Measurements from ENCODE around the gene RBKS.
"Not testable (repeated sequence)": the region's sequence is repeated elsewhere in the genome, so short reads cannot be mapped to it uniquely, and the experiment has no call there.

RBKS gene

GRCh38 chr2:27893006-27893405 is 2.8 kb upstream of the RBKS start:
- Mint-ChIP-seq H3K4me3 (peak overlapping the region; percentile 99), H3K36me3 (ENCODE audit: low read depth) (peaks cover 45% of the 10 kb centered on the region), H3K4me1 (ENCODE audit: low read depth) (peaks cover 62% of the 10 kb centered on the region), H3K27ac (peak overlapping the region; percentile 45), H3K27me3 (ENCODE audit: low read depth) (peaks cover 4% of the 10 kb centered on the region), H3K9me3 (no peaks in the 10 kb centered on the region)
- DNase-seq (ENCODE audit: low spot score) = no peak

- peaks cover 32% of the 10 kb centered on the region for H3K36me3 Mint-ChIP-seq (ENCODE audit: low read depth)
Observed at GRCh38 chr2:27891673-27892105, 1.5 kb upstream of the RBKS start.

DNA sequence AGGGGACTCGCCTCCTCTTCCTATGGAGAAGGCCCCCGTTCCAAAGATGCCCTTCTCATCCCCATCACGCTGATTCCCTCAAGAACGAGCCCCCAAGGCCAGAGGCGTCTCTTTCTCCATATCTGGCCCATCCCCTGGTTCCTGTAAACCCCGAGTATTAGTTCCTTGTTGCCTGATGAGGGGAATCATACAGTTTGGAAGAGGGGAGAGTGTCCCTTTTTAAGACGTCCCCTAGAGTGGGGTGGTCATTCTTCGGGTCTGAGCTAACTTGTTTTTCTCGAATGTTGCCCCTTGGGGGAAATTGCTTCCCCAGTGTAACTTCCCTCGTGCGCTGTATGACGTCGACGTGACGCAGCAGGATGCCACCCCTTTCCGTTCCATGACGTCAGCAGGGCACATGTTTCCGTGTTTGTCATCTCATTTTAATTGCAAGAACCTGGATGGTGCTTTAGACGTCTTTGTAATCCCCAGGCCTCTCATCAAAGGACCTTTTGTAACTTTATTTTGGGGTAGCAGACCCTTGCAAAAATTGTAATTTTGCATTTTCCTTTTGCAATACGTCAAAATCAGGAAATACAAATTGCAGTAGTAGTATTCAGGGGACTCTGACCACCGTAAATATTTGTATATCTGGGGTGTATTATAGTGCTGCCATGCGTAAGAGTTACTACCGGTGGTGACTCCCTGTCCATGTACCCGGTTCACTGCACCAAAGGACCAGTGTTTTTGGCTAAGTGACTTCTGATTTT is 911 bp upstream of the RBKS start:
- Mint-ChIP-seq H3K9me3 (no peaks in the 10 kb centered on the region), H3K4me3 (peak overlapping the region; percentile 99), H3K27ac (peak overlapping the region; percentile 100), H3K4me1 (ENCODE audit: low read depth) (peaks cover 46% of the 10 kb centered on the region), H3K27me3 (ENCODE audit: low read depth) (peaks cover 4% of the 10 kb centered on the region), H3K36me3 (ENCODE audit: low read depth) (peaks cover 26% of the 10 kb centered on the region)
- peak; percentile 73 for DNase-seq (ENCODE audit: low spot score)

More at GRCh38 chr2:27891673-27892105, 1.5 kb upstream of the RBKS start:
- H3K27ac Mint-ChIP-seq = peak overlapping the region; percentile 100
- peaks cover 49% of the 10 kb centered on the region for H3K4me1 Mint-ChIP-seq (ENCODE audit: low read depth)
- H3K9me3 Mint-ChIP-seq = no peaks in the 10 kb centered on the region
- DNase-seq (ENCODE audit: low spot score) = no peak
- peaks cover 4% of the 10 kb centered on the region for H3K27me3 Mint-ChIP-seq (ENCODE audit: low read depth)
- peak overlapping the region; percentile 99 for H3K4me3 Mint-ChIP-seq

DNA sequence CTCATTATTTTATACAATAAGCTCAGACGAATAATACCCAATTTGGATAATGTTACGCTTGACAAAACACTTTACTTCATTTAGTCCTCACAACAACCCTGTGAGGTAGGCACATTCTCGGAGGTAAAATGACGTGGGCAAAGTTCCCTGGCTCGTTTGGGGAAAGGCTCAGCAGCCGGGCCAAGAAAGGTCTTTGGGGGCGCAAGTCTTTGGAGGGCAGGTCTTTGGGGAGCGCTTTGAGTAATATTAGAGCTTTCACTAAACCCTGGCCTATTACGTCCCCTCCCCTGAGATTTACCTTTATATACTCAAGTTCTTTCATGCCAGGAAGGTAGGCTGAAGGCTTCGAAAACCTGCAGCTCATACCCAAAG is 427 bp downstream of the RBKS start:
- H3K27ac Mint-ChIP-seq = peak overlapping the region; percentile 100
- H3K36me3 Mint-ChIP-seq (ENCODE audit: low read depth) = peaks cover 13% of the 10 kb centered on the region
- H3K4me1 Mint-ChIP-seq (ENCODE audit: low read depth) = peaks cover 42% of the 10 kb centered on the region
- peak overlapping the region; percentile 99 for H3K4me3 Mint-ChIP-seq
- peaks cover 4% of the 10 kb centered on the region for H3K27me3 Mint-ChIP-seq (ENCODE audit: low read depth)
- H3K9me3 Mint-ChIP-seq = no peaks in the 10 kb centered on the region
- DNase-seq (ENCODE audit: low spot score) = no peak

GRCh38 chr2:27888790-27889189 is 1.4 kb downstream of the RBKS start:
- Mint-ChIP-seq H3K27me3 (ENCODE audit: low read depth) (peaks cover 4% of the 10 kb centered on the region), H3K36me3 (ENCODE audit: low read depth) (peaks cover 4% of the 10 kb centered on the region), H3K4me1 (ENCODE audit: low read depth) (peaks cover 34% of the 10 kb centered on the region), H3K9me3 (no peaks in the 10 kb centered on the region), H3K27ac (no peak overlapping the region), H3K4me3 (no peak overlapping the region)
- DNase-seq (ENCODE audit: low spot score) = no peak

GRCh38 chr2:27887830-27888229 is 2.4 kb downstream of the RBKS start:
- Mint-ChIP-seq H3K4me1 (ENCODE audit: low read depth) (peaks cover 27% of the 10 kb centered on the region), H3K27ac (no peak overlapping the region)

DNA sequence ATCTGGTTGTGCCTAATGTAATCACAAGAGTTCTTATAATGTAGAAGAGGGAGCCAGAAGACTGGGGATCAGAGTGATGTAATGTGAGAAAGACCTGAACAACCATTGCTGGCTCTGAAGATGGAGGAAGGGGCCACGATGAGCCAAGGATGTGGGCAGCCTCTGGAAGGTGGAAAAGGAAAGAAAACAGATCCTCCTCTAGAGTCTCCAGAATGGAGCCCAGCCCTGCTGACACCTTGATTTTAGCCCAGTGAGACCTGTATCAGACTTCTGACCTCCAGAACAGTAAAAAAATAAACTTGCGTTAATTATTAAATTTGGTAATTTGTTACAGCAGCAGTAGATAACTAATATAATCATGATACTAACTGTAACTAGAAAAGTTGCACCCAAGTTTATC is 3.1 kb downstream of the RBKS start:
- DNase-seq (ENCODE audit: low spot score) = no peak
- H3K4me3 Mint-ChIP-seq = no peak overlapping the region
- peaks cover 4% of the 10 kb centered on the region for H3K36me3 Mint-ChIP-seq (ENCODE audit: low read depth)
- H3K9me3 Mint-ChIP-seq = peaks cover 5% of the 10 kb centered on the region
- H3K4me1 Mint-ChIP-seq (ENCODE audit: low read depth) = peaks cover 21% of the 10 kb centered on the region
- no peak overlapping the region for H3K27ac Mint-ChIP-seq
- peaks cover 4% of the 10 kb centered on the region for H3K27me3 Mint-ChIP-seq (ENCODE audit: low read depth)

More at GRCh38 chr2:27887830-27888229, 2.4 kb downstream of the RBKS start:
- Mint-ChIP-seq H3K27me3 (ENCODE audit: low read depth) (peaks cover 4% of the 10 kb centered on the region), H3K4me3 (no peak overlapping the region), H3K9me3 (no peaks in the 10 kb centered on the region), H3K36me3 (ENCODE audit: low read depth) (peaks cover 3% of the 10 kb centered on the region)
- DNase-seq (ENCODE audit: low spot score) = no peak

GRCh38 chr2:27886322-27886721 is 3.9 kb downstream of the RBKS start:
- H3K36me3 Mint-ChIP-seq (ENCODE audit: low read depth) = peaks cover 6% of the 10 kb centered on the region
- H3K9me3 Mint-ChIP-seq = peaks cover 12% of the 10 kb centered on the region
- no peak for DNase-seq (ENCODE audit: low spot score)
- H3K27me3 Mint-ChIP-seq (ENCODE audit: low read depth) = peaks cover 4% of the 10 kb centered on the region
- H3K4me1 Mint-ChIP-seq (ENCODE audit: low read depth) = peaks cover 13% of the 10 kb centered on the region
- no peak overlapping the region for H3K27ac Mint-ChIP-seq
- no peak overlapping the region for H3K4me3 Mint-ChIP-seq

- Mint-ChIP-seq H3K36me3 (ENCODE audit: low read depth) (peaks cover 3% of the 10 kb centered on the region), H3K27ac (no peak overlapping the region)
- no peak for DNase-seq (ENCODE audit: low spot score)
Observed at GRCh38 chr2:27885661-27886060, 4.5 kb downstream of the RBKS start.

DNA sequence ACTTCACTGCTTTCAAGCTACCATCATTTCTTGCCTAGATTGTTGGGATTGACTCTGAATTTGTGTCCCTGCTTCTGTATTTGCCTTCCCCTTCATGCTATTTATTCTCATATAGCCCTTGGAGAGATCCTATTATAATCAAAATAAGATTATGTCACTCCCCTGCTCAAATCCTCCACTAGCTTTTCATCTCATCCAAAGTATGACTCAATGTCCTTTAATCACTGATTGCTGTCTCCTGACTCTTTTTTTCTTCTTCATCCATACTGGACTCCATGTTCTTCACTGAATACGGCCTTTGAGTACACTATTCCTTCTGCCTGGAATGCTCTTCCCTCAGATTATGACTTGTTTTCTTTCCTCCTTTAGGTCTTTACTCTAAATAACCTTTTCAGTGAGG is 5.0 kb downstream of the RBKS start:
- DNase-seq (ENCODE audit: low spot score) = no peak
- H3K27ac Mint-ChIP-seq = no peak overlapping the region

More at GRCh38 chr2:27885661-27886060, 4.5 kb downstream of the RBKS start:
- peaks cover 7% of the 10 kb centered on the region for H3K4me1 Mint-ChIP-seq (ENCODE audit: low read depth)
- H3K9me3 Mint-ChIP-seq = peaks cover 12% of the 10 kb centered on the region
- H3K27me3 Mint-ChIP-seq (ENCODE audit: low read depth) = no peaks in the 10 kb centered on the region
- H3K4me3 Mint-ChIP-seq = no peak overlapping the region

DNA sequence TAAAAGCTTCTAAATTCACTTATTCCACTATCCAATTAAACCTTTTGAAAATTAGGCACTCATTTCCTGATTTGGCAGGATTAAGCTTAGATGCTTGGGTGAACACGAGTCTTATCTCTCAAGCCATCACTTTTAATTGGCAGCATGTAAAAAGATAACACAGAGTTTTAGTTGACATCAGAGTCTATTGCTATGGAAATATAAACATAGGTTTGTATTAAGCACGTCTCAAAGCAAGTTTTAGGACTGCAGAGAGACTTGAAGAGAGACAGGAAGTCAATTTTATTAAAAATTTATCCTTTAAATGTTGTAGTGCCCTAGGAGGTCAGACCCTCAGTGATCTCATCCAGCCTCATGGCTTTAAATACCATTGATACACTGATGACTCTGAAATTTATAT is 5.6 kb downstream of the RBKS start:
- Mint-ChIP-seq H3K27ac (no peak overlapping the region), H3K4me1 (ENCODE audit: low read depth) (peaks cover 5% of the 10 kb centered on the region), H3K27me3 (ENCODE audit: low read depth) (no peaks in the 10 kb centered on the region), H3K4me3 (no peak overlapping the region), H3K9me3 (peaks cover 13% of the 10 kb centered on the region), H3K36me3 (ENCODE audit: low read depth) (peaks cover 3% of the 10 kb centered on the region)
- DNase-seq (ENCODE audit: low spot score) = no peak

More for the DNA sequence above, 5.0 kb downstream of the RBKS start:
- H3K9me3 Mint-ChIP-seq = peaks cover 12% of the 10 kb centered on the region
- H3K4me1 Mint-ChIP-seq (ENCODE audit: low read depth) = peaks cover 7% of the 10 kb centered on the region
- H3K27me3 Mint-ChIP-seq (ENCODE audit: low read depth) = no peaks in the 10 kb centered on the region
- no peak overlapping the region for H3K4me3 Mint-ChIP-seq
- H3K36me3 Mint-ChIP-seq (ENCODE audit: low read depth) = peaks cover 3% of the 10 kb centered on the region

DNA sequence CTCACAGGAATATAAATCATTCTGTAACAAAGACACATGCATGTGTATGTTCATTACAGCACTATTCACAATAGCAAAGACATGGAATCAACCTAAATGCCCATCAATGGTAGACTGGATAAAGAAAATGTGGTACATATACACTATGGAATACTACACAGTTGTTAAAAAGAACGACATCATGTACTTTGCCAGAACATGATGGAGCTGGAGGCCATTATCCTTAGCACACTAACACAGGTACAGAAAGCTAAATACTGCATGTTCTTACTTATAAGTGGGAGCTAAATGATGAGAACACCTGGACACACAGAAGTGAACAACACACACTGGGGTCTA is 7.6 kb downstream of the RBKS start:
- not testable (repeated sequence) for H3K27me3 Mint-ChIP-seq (ENCODE audit: low read depth); H3K4me1 Mint-ChIP-seq (ENCODE audit: low read depth); DNase-seq (ENCODE audit: low spot score); H3K27ac Mint-ChIP-seq; H3K36me3 Mint-ChIP-seq (ENCODE audit: low read depth); H3K4me3 Mint-ChIP-seq
- peaks cover 20% of the 10 kb centered on the region for H3K9me3 Mint-ChIP-seq

GRCh38 chr2:27881815-27882583 is 8.2 kb downstream of the RBKS start:
- H3K27ac Mint-ChIP-seq; DNase-seq (ENCODE audit: low spot score); H3K36me3 Mint-ChIP-seq (ENCODE audit: low read depth); H3K4me1 Mint-ChIP-seq (ENCODE audit: low read depth); H3K4me3 Mint-ChIP-seq; H3K27me3 Mint-ChIP-seq (ENCODE audit: low read depth): not testable (repeated sequence)
- H3K9me3 Mint-ChIP-seq = peaks cover 25% of the 10 kb centered on the region

DNA sequence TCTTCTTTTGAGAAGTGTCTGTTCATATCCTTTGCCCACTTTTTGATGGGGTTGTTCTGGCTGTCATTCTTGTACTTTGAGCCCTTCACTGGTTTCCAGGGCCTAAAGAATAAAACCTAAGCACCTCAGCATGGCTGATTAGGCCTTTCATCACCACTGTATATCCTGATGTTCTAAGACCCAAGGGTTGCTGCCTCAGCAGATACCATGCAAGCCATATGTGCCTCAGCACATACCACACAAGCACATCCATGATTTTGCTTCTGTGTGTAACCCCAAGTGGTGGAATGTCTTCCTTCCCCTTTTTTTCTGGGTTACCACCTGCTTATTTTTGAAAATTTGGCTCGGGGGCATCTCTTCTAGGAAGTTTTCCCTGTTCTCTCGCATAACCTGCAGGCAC is 11.4 kb downstream of the RBKS start:
- Mint-ChIP-seq H3K9me3 (peaks cover 32% of the 10 kb centered on the region), H3K27me3 (ENCODE audit: low read depth) (no peaks in the 10 kb centered on the region), H3K27ac (no peak overlapping the region), H3K36me3 (ENCODE audit: low read depth) (peaks cover 5% of the 10 kb centered on the region), H3K4me3 (no peak overlapping the region), H3K4me1 (ENCODE audit: low read depth) (no peaks in the 10 kb centered on the region)
- no peak for DNase-seq (ENCODE audit: low spot score)
